HG02678 (cell line): ENCODE measurements around the gene IKZF2.
"Not testable (repeated sequence)": the region's sequence is repeated elsewhere in the genome, so short reads cannot be mapped to it uniquely, and the experiment has no call there.

Source experiments
- ATAC-seq: cut with Tn5 transposase; IDR thresholded peaks from one replicate; pipeline ENCODE4 v1.9.1; 2021; ENCODE audit warnings: mild to moderate bottlenecking, moderate library complexity; ENCODE audit not compliant: unreplicated experiment

IKZF2 gene

DNA sequence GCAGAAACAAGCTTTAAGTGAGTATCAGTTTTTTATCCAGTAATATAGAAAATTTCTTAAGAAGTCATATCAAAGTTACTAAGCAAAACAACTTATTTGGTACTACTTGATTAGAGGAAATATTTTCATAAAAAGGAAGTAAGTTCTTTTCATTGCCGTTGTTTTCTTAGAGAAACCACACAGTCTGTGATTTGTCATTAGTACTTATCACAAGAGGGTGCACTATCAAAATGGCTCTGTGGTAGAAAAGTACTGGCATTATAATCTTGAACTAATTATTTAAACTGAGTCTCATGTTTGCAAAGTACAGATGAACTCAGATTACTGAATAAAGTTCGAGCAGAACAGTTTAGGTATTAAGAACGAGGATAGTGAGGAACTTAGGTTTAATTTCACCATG, 93.4 kb downstream of the IKZF2 start:
- no peak for ATAC-seq

GRCh38 chr2:213046431-213046830, 105.0 kb downstream of the IKZF2 start:
- ATAC-seq: no peak

DNA sequence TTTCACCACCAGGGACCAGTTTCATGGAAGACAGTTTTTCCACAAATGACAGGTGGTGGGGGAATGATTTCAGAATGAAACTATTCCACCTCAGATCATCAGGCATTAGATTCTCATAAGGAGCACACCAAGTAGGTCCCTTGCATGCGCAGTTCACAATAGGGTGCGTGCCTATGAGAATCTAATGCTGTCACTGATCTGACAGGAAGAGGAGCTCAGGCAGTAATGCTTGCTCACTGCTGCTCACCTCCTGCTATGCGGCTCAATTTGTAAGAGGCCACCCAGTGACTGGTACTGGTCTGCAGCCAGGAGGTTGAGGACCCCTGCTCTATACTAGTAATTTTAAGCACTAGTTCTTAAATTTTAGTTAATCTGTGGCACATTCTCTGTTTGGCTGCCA, 107.8 kb downstream of the IKZF2 start:
- no peak for ATAC-seq

DNA sequence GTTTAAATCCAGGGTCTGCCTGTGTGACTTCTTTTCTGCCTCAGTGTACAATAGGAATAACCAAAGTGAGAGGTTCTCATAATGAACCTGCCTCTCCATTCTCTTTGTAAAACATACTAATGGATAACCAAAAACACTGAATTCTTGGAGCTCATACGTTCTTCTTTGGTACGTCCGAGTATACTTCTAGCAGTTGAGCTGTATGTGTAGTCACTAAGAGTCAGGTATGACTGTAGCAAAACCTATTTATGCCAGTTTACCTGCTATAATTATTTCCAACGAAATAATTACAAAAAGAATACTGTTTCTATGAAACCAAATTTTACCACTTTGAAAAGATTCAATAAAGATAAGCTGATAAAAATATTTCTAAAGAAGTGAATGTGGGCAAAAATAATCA, 109.2 kb downstream of the IKZF2 start:
- ATAC-seq: no peak

- ATAC-seq: no peak
Observed at GRCh38 chr2:213036836-213037235, 114.6 kb downstream of the IKZF2 start.

- no peak for ATAC-seq
Observed at GRCh38 chr2:213034585-213034984, 116.8 kb downstream of the IKZF2 start.

DNA sequence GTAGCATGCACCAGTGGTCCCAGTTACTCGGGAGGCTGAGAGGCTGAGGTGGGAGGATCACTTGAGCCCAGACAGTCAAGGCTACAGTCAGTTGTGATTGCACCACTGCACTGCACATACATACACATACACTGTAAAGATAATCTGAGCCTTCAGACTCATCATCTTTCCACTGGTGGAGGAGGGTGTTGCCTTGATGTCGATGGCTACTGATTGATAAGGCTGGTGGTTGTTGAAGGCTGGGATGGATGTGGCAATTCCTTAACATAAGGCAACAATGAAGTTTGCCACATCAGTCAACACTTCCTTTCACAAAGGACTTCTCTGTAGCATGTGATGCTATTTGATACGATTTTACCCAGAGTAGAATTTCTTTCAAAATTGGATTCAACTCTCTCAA, 118.8 kb downstream of the IKZF2 start:
- ATAC-seq: no peak

- ATAC-seq: peak; percentile 70
Observed at GRCh38 chr2:213022987-213023386, 128.4 kb downstream of the IKZF2 start.

- ATAC-seq: peak; percentile 74
Observed at GRCh38 chr2:213021971-213022899, 129.2 kb downstream of the IKZF2 start.

DNA sequence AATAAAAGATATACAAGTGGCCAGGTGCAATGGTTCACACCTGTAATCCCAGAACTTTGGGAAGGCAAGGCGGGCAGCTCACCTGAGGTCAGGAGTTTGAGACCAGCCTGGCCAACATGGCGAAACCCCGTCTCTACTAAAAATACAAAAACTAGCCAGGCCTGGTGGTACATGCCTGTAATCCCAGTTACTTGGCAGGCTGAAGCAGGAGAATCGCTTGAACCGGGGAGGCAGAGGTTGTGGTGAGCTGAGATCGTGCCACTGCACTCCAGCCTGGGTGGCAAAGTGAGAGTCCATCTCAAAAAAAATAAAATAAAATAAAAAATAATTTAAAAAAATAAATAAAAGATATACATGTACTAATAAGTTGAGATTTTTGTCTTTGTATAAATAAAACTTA, 130.5 kb downstream of the IKZF2 start:
- not testable (repeated sequence) for ATAC-seq

GRCh38 chr2:213020268-213020667, 131.1 kb downstream of the IKZF2 start:
- no peak for ATAC-seq

GRCh38 chr2:213019368-213019767, 132.0 kb downstream of the IKZF2 start:
- no peak for ATAC-seq

DNA sequence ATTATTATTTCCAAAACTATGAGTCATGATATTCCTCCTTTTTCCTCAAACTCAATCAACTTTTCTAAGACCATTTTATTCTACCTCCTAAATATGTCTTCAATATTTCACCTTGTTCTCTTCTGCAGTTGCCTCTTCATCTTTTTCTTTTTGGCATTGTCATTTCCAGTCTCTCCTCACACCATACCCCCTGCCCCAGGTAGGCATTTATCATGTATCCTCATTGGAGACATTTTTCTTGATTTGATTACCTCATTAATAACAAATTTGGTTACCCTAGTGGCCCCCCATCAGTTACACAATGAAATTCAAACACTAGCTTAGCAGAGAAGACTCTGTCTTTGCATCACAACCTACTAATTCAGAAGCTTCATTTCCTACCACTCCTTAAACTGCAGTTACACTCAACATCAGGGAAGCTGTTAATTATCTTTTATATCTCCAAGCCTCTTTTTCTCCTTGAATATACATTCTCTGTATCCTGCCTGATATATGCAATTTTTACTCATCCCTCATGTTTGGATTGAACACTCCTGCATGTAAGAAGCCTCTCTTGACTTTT, 133.0 kb downstream of the IKZF2 start:
- no peak for ATAC-seq

DNA sequence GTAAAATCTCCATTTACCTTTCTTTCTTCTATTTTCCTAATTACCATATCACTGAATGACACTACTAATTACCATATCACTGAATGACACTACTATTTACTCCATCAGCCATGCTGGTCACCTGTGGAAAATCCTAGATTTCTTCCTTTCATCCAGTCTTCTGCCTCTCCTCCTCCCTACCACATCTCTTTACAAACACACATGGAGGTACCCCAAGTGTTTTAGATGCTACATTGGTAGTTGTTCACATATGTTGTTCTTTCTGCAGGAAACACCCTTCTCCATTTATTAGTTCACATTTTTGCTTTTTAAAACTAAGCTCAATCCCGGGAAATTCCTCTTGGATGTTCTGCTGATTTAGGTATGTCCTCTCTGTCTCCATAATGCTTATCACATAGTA, 134.0 kb downstream of the IKZF2 start:
- ATAC-seq: no peak

- no peak for ATAC-seq
Observed at GRCh38 chr2:213016984-213017351, 134.4 kb downstream of the IKZF2 start.

DNA sequence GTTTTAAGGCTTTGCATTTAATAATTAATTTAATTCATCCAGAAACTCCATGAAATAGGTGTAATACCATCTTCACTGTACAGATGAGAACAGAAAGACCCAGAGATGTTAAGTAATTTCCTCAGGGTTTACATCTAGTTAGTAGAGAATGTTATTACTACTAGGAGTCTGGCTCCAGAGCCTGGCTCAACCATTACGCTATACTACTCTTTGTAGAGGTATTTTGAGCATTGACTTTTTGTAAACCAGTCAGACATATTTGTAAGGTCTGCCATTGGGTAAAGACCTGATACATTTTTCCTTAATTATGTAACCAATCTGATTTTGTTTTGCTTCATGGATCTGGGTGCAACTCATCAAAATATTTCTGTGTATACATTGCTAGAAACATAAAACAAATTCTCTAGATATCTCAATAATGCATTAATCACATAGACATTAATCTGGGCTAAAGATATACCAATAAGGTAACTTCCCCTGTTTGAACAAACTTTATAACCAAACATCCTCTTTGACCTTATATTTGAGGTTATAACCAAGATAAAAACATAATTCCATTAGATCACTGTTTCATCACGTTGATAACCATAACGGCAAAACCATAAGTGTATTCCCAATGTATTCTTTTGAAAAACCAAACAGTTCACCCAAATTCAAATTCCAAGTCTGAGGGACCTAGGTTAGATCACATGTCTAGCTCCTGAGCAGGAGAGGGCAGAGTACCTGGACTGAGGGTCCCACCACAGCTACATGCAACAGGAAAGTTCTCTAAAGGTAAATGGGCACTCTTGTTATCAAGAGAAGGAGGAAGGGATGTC, 135.0 kb downstream of the IKZF2 start:
- peak; percentile 29 for ATAC-seq

DNA sequence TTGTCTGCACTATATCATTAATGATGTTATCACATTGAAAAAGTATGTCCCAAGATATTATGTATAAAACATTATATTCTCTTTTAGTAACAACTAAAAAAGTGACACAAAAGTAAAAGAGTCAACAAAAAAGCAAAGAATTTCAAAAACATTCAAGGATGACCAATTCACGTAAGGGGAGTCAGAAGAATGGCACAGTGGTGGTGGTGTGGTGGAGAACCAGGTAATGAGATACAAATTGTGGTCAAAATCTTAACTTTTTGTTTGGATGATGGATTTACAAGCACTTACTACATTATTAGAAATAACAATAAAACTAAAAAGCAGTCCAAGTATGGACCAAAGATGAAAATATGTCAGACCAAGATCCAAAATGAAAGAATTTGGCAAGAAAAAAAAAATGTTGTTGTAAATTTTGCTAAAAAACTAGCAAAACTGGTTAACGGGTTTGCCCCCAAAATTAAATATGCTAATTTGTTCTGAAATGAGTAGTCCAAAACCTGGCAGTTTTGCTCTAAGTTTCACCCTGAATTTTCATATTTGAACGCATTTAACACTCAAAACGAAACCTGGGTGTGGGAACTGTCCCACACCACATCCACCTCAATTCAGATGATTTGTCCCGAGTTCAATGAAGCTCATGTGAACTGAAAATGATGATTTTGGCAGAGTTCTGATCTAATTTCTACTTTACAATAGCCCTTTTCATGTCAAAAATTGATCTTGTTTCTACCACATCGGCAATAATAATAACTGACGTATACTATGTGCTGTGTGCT, 135.8 kb downstream of the IKZF2 start:
- peak; percentile 77 for ATAC-seq

GRCh38 chr2:213013979-213014378, 137.4 kb downstream of the IKZF2 start:
- ATAC-seq: no peak

GRCh38 chr2:213011505-213011904, 139.9 kb downstream of the IKZF2 start:
- ATAC-seq: no peak

DNA sequence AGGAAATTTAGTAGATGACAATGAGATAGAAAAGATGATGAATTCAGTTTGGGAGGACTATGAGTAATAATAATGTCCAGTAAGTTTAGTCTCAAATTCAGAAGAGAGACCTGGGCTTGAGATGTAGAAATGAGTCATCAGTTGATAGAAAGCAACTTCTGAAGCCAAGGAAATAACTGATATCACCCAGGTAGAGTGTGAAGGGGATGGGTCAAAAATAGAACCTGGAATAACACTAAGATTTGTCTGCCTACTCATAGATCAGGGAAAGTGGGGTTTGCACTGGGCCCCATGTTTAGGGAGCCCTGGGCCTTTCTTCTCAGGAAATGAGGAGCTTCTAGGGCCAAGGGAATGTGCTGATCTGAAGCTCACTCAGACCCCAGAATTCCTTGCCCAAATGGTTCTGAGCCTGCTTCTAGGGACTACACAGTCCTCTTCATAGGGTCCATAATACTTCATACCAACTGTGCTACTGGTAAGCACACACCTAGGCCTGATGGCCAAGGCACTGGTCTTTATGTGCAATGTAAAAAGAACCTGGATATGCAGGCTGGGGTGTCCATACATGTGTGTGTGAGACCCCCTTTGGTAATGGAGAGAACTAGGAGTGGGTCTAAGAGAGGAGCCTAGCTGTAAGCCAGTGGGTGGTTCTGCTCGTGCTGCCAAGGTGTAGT, 141.2 kb downstream of the IKZF2 start:
- no peak for ATAC-seq
